ENCODE measurements around the gene EEF2K.

GRCh38 chr16:22233037-22233372, 26.9 kb downstream of the EEF2K start:
- TF ChIP-seq, protein P1, sequence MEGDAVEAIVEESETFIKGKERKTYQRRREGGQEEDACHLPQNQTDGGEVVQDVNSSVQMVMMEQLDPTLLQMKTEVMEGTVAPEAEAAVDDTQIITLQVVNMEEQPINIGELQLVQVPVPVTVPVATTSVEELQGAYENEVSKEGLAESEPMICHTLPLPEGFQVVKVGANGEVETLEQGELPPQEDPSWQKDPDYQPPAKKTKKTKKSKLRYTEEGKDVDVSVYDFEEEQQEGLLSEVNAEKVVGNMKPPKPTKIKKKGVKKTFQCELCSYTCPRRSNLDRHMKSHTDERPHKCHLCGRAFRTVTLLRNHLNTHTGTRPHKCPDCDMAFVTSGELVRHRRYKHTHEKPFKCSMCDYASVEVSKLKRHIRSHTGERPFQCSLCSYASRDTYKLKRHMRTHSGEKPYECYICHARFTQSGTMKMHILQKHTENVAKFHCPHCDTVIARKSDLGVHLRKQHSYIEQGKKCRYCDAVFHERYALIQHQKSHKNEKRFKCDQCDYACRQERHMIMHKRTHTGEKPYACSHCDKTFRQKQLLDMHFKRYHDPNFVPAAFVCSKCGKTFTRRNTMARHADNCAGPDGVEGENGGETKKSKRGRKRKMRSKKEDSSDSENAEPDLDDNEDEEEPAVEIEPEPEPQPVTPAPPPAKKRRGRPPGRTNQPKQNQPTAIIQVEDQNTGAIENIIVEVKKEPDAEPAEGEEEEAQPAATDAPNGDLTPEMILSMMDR (IDR thresholded peaks at IDR 0.05), result no peak
- no peak for TF ChIP-seq POLR2A (IDR thresholded peaks at IDR 0.05)

All from thyroid gland (tissue), 4 donors.